GM12874 (cell line): ENCODE data around the gene GSK3B.

ENCODE experiments used
- CTCF ChIP-seq: IDR thresholded peaks from 2 replicates; pipeline ENCODE4 v1.5.1; 2011; ENCODE audit warnings: low read depth, mild to moderate bottlenecking, control low read depth, low read length, moderate library complexity; ENCODE audit not compliant: insufficient read depth

GSK3B gene

GRCh38 chr3:119835556-119835955, 258.7 kb downstream of the GSK3B start:
- TF ChIP-seq CTCF: no peak

DNA sequence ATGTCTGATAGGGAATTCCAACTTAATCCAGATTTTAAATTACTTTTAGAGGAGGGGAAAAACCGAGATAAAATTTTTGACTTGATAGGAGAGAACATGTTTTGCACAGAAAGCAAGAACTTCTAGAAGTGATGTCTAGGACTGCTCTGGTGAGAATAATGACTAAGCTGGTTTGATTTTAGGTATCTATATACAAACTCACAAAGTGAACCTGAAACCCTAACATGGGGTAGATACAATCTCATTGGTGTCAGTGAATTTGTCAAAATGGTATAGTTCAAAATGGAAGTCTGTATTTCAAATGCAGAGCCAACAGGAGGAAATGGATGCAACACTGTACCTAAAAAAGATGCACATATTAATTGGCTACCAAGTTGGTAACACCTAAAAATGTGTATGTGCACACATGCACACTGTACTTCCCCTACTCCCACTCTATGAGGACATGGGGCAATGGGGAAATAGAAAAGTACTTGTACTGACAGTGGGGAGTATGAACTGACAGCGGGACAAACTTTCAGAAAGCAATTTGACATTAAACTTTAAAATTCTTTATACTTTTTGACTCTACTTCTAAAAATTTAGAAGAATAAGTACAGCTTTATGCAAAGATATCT, 259.4 kb downstream of the GSK3B start:
- TF ChIP-seq CTCF: no peak

GRCh38 chr3:119831941-119832371, 262.3 kb downstream of the GSK3B start:
- no peak for TF ChIP-seq CTCF

- TF ChIP-seq CTCF: no peak
These were observed 263.2 kb downstream of the GSK3B start for GRCh38 chr3:119831022-119831421.

DNA sequence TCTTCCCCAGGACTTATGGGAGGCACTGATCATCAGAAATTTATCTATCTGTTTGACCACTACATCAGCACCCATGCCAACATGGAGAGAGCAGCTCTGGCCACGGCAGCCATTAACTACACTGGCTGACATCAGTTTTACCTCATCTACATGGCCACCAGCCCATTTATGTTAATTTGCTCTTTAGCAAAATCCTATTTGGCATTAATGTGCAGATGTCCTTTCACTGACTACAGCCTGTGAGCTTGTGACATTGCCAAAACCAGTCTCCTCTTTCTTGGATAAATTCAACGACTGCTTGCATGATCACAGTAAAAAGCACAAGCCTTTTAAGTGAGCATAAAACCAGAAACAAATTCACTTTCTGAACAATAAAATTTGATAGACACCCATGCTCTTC, 264.8 kb downstream of the GSK3B start:
- no peak for TF ChIP-seq CTCF

DNA sequence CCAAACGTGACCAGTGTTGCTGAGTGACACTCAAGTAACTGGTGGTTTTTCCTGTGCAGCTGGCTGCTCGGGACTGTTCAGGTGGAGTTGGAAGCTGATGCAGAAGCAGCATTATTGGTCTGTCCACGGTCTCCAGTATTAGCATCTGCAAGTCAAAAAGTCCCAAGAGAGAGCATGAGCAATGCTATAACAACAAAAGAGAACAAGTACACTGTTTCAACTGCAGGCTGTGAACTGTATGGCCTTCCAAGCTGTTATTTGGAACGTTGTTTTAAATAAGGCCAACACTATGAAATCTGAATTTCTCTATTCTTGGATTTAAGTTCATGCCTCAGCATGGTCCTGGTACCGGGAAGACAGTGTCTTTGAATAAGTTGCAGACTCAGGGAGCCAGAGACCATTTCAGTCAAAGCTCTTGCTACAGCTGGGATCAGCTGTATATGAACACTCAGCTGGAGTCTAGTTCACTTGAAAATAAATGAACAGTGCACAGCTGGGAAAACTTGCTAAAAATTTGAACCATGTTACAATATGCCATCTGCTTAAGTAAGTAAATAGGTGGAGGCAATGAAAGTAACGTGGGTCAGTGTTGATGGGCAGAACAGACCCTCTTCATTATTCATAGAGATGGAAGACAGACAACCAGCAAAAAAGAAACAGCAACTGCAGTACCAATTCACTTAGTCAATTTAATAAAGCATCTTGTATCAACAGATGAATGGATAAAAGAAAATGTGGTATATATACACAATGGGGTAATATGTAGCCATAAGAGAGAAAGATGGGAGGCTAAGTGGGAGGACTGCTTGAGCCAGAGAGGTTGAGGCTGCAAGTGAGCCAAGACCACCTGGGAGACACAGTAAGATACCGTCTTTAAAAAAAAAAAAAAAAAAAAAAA, 267.3 kb downstream of the GSK3B start:
- no peak for TF ChIP-seq CTCF

DNA sequence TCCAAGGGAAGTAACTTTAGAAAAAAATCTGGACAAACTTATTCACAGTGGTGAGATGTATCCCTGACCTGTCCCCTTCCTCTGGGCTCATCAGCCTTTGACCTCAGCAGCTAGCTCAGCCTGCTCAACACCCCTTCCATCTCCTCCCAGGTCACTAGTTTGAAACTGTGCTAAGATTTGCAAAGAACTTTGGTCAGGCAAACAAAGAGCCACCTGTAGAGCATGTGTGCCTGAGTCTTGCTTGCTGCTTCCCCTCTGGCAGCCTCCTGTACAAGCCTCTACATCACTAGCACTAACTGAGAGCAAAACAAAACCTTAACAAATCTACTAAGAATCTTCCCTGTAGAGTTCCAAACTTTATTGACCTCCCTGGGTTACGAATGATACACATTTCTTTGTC, 268.4 kb downstream of the GSK3B start:
- no peak for TF ChIP-seq CTCF
